ENCODE data around the gene CDC26. TPM values are rescaled to one million over a fixed set of nuclear protein-coding genes. Genes with fewer than 3 reads are reported as not detected.

The CDC26 gene
- total RNA-seq = 25.3 TPM

DNA sequence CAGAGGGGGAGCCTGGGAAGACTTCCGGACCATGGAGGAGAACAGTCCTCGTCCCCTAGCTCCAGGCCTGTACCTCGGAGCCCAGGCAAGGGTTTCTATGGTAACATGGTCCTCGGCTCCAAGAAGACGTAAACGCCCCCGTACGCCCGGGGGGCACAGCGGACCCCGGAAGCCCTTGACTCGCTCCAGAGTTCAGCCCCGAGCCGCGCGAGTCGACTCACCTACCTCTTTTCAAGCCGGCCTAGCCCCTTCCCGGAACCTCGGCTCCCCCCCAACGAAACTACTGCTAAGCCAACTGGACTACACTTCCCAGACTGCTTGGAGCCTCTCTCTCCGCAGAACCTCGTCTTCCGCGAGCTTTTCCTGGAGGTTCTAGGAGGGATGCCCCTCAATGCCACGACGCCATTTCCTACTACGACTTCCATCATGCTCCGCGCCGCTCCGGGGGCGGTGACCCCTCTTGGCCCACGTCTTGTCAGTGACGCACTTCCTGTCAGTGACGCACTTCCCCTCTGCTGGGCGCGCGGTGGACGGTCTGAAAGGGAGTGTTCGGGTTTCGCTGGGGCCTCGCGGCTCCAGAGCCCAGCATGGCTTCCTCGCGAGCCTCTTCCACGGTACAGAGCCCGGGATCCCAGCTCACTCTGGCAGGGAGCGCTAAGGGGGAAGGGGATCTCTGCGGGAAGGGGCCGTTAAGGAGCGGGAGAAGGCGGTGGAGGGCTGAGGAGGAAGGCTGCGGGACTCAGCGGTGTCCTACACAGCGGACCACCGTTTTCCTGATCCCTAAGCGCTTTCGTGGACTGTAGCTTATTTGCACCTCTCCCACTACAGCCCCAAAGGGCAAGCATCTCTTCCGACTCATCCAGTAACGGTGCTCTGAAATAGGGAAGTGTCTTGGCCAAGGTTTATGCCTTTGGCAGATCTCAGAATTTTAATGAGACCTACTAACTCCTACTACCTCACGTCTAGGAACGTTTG is at the start of gene CDC26, which contains the start of gene PRPF4:
Gene CDC26 (minus strand): TSS at position 416 of the 975 bp plus-strand sequence. CDS start 3,065 bp downstream, outside the sequence.
Gene PRPF4 (plus strand): TSS at position 502 of the 975 bp plus-strand sequence. CDS start 86 bp downstream, at position 588.
- H3K27ac ChIP-seq = peak within 1 kb of the TSS; percentile 90
- H3K36me3 ChIP-seq = peaks cover 0 to 62% of the 10 kb centered on the region in 2 donors
- H3K27me3 ChIP-seq = no peaks in the 10 kb centered on the region
- H3K4me3 ChIP-seq = peak within 1 kb of the TSS; percentile 89 to 91
- H3K4me1 ChIP-seq = peaks cover 31% of the 10 kb centered on the region
- TF ChIP-seq POLR2AphosphoS5 (IDR thresholded peaks at IDR 0.05; ENCODE audit: insufficient read depth in 1 of 2, low read depth in 1 of 2) = peak; percentile 99 to 100
- peak in 1 of 2 donors; percentile 94 for TF ChIP-seq POLR2A (IDR thresholded peaks at IDR 0.05)
- no peak for TF ChIP-seq CTCF (IDR thresholded peaks at IDR 0.05)
- no peaks in the 10 kb centered on the region for H3K9me3 ChIP-seq
- intact Hi-C loops (cut with DNase I) = no loop called here
- peak; percentile 99 for DNase-seq (ENCODE audit: extremely low spot score in 2 of 2)

- peaks cover 0 to 6% of the 10 kb centered on the region in 2 donors for H3K36me3 ChIP-seq
- H3K27ac ChIP-seq = no peak overlapping the region
- TF ChIP-seq POLR2AphosphoS5 (IDR thresholded peaks at IDR 0.05; ENCODE audit: insufficient read depth in 1 of 2, low read depth in 1 of 2) = no peak
- TF ChIP-seq CTCF (IDR thresholded peaks at IDR 0.05) = no peak
- TF ChIP-seq POLR2A (IDR thresholded peaks at IDR 0.05) = no peak
- DNase-seq (ENCODE audit: extremely low spot score in 2 of 2) = no peak
- no peaks in the 10 kb centered on the region for H3K9me3 ChIP-seq
- H3K27me3 ChIP-seq = no peaks in the 10 kb centered on the region
- intact Hi-C loops (cut with DNase I) = no loop called here
- H3K4me1 ChIP-seq = no peaks in the 10 kb centered on the region
- no peak overlapping the region for H3K4me3 ChIP-seq
Observed at GRCh38 chr9:113322671-113323070, 47.3 kb upstream of the CDC26 start.

DNA sequence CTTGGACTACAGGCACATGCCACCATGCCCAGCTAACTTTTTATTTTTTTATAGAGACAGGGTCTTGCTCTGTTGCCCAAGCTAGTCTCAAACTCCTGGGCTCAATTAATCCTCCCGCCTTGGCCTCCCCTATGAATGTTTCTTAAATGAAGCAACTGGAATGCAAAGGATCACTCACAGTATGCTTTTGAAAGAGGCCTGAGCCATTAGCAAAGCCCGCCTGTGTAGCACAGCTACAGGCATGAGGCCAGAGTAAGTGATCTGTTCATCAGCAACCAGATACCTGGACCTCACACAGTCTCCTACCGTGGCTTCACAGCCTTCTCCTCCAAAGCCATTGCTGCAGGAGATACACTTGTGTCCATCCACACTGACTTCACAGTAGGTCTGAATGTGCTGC is 44.7 kb upstream of the CDC26 start:
- H3K27ac ChIP-seq = no peak overlapping the region
- H3K4me1 ChIP-seq = no peaks in the 10 kb centered on the region
- H3K27me3 ChIP-seq = no peaks in the 10 kb centered on the region
- no peaks in the 10 kb centered on the region for H3K9me3 ChIP-seq
- H3K4me3 ChIP-seq = no peak overlapping the region
- no peak for DNase-seq (ENCODE audit: extremely low spot score in 2 of 2)
- no peak for TF ChIP-seq POLR2A (IDR thresholded peaks at IDR 0.05)
- TF ChIP-seq POLR2AphosphoS5 (IDR thresholded peaks at IDR 0.05; ENCODE audit: insufficient read depth in 1 of 2, low read depth in 1 of 2) = no peak
- TF ChIP-seq CTCF (IDR thresholded peaks at IDR 0.05) = no peak
- intact Hi-C loops (cut with DNase I) = no loop called here
- H3K36me3 ChIP-seq = peaks cover 0 to 6% of the 10 kb centered on the region in 2 donors

DNA sequence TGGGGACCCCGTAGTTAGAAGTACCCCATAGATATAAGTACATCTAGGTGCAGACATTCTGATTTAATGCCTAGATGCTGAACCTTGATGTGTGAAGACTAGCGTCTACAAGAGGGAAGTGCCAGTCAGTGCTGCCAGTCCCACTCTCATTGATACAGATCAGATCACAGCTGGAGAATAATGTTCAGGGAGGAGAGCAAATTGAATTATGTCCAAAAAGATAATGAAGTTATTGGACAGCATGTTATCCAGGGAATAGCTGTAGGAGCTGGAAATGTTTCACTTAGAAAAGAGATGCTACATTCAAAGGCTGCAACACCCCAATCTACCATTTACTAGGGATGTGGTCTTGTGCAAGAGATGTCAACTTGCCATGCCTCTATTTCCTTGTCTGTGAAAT is 43.7 kb upstream of the CDC26 start:
- intact Hi-C loops (cut with DNase I) = no loop called here
- peaks cover 0 to 6% of the 10 kb centered on the region in 2 donors for H3K36me3 ChIP-seq
- TF ChIP-seq POLR2AphosphoS5 (IDR thresholded peaks at IDR 0.05; ENCODE audit: insufficient read depth in 1 of 2, low read depth in 1 of 2) = no peak
- TF ChIP-seq CTCF (IDR thresholded peaks at IDR 0.05) = no peak
- no peak for TF ChIP-seq POLR2A (IDR thresholded peaks at IDR 0.05)

More for the DNA sequence above, 43.7 kb upstream of the CDC26 start:
- H3K4me3 ChIP-seq = no peak overlapping the region
- no peak for DNase-seq (ENCODE audit: extremely low spot score in 2 of 2)
- no peaks in the 10 kb centered on the region for H3K4me1 ChIP-seq
- H3K27me3 ChIP-seq = no peaks in the 10 kb centered on the region
- H3K27ac ChIP-seq = no peak overlapping the region
- no peaks in the 10 kb centered on the region for H3K9me3 ChIP-seq

Measured in vagina (tissue), 2 donors.